Measurements from ENCODE around the gene RBM39.
"Not testable (repeated sequence)": the region's sequence is repeated elsewhere in the genome, so short reads cannot be mapped to it uniquely, and the experiment has no call there.

RBM39 gene

DNA sequence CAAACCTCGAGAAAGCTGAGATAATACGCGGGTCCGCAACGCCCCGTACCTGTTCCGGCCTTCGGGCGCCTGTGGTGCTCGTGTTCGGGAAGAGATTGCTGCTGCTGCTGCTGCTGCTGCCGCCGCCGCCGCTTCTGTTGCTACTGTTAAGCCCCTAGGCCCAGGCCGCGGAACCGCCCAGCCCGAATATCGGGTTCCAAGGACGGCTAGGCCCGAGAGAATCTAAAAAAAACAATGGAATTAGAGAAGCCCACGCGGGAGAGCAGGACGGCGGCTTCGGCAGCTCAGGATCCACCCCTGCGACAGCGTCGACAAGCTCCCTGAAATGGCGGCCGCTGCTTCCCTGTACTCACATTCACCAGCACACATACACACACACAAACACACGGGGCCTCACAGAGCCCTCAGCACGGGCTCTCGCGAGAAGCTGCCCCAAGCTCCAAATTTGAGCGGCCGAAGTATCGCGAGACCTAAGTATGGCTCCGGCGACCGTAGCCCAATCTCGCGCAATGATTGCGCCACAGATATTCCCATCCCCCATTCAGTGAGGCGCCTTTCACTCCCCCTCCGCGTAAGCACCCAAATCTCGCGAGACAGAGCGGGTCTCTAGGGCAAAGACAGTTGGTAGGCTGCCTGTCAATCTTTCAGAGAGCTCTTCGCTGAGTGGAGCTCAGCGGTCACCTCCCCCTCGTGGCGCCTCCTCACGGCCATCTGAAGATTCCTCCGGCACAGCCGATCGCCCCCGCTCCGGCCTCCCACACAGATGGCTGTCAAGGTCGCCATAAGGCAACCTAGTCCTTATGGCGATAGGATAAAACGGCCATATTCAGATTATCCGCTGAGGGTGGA is at the start of gene RBM39:
RBM39 (minus strand) TSS at position 369 of the 849 bp plus-strand sequence. CDS start 1,386 bp downstream, outside the sequence.
- DNase-seq: peak; percentile 96 to 100

DNA sequence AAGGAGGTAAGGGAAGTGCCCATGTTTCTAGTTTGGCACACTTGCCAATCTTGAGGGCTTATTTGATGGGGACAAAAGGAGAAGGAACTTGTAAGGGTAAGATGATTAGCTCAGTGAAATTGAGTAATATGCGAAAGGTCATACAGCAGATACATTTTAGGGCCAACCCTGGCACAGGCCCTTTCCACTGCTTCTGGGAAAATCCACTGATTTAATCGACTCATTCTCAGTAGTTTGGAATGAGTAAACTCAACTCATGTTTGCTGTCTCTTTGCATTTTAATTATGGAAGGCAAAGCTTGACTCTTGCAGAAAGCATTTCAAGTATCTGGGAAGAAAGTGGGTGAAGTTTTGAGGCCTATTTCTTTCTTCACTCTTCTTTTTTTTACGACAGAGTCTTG is 49.8 kb upstream of the RBM39 start:
- no peak for DNase-seq

DNA sequence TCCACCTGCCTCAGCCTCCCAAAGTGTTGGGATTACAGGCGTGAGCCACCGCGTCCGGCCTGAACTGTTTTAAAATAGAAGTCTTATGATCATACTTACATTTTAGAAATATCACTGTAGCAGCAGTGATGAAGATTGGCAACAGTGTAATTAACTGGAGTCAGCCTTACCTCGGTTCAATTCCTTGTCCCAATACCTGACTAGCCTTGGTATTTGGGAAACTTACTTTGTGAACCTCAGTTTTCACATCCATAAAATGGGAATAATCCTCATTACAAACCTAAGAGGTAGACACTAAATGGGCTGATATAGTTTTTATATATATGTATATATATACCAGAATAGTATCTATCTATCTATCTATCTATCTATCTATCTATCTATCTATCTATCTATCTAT is 49.0 kb upstream of the RBM39 start:
- no peak for DNase-seq

DNA sequence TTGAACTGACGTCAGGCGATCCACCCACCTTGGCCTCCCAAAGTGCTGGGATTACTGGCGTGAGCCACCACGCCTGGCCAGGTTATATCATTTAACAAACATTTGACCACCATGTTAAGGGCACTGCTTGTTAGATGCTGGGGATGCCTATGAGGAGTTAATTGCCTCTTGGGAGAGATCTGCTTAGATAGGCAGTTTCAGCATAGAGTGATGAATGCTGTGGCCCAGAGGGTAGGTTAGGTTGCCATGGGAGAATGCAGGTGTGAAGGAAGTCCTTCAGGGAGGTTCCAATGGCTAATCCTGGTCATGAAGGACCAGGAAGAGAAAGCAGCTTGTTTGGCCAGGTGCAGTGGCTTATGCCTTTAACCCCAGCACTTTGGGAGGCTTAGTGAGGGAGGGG is 46.7 kb upstream of the RBM39 start:
- DNase-seq: no peak

DNA sequence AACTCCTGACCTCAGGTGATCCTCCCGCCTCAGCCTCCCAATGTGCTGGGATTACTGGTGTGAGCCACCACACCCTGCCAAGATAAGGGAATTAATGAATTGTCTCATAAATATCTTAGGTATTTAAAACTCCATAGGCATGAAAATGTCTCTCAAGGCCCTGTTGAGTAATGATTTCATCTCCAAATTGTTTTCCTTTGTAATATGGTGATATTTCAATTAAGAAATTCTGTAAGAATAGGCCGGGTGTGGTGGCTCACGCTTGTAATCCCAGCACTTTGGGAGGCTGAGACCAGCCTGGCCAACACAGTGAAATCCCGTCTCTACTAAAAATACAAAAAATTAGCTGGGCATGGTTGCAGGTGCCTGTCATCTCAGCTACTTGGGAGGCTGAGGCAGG is 43.5 kb upstream of the RBM39 start:
- DNase-seq: not testable (repeated sequence)

DNA sequence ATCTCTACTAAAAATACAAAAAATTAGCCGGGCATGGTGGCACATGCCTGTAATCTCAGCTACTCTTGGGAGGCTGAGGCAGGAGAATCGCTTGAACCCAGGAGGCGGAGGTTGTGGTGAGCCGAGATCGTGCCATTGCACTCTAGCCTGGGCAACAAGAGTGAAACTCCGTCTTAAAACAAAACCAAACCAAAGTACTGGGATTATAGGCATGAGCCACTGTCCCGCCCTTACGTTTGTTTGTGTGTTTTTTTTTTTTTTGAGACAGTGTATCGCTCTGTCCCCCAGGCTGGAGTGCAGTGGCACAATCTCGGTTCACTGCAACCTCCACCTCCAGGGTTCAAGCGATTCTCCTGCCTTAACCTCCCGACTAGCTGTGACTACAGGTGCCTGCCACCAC is 41.8 kb upstream of the RBM39 start:
- DNase-seq: not testable (repeated sequence)

DNA sequence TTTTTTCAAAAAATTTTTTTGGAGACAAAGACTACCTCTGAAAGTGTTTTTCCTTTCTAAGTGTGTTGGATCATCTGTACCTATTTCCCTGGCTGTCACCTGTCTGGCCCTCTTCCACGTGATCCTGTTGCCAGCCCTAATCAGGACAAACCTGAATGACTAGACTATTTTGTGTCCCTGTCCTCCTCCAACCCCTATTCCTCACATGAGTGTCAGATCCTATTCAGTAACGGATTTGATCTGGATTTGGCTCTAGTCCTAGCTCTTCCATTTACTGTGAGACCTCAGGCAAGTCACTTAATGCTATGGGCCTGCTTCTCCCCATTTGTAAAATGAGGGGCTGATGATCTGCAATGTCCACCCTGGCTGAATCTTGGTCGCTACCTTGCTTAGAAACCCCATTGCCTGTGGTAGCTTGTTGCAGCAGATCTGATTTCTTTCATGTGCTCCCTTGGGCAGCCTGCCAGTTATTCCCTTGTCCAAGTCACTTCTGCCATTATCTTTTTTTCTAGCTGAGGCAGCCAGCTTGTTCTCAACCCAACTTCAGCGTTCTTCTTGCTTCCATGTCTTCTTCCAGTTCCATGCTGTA is 34.5 kb upstream of the RBM39 start:
- DNase-seq: no peak

DNA sequence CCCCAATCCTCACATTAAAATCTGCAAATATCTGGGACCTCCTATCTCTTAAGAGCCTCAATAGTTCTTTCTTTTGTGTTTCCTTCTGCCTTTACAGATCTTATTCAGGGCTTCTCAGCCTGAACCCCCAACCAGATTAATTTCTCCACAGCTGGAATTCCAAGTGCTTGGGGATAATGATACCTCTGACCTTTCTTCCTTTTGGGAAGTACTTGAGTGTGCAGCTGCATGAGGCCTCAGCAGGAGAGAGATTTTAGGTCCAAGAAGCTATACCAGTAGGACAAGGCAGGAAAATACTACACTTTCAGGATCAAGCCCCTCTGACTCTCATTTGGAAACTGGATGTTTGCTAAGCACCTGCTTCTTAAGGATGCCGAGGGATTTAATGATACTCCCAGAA is 32.3 kb upstream of the RBM39 start:
- DNase-seq: no peak

DNA sequence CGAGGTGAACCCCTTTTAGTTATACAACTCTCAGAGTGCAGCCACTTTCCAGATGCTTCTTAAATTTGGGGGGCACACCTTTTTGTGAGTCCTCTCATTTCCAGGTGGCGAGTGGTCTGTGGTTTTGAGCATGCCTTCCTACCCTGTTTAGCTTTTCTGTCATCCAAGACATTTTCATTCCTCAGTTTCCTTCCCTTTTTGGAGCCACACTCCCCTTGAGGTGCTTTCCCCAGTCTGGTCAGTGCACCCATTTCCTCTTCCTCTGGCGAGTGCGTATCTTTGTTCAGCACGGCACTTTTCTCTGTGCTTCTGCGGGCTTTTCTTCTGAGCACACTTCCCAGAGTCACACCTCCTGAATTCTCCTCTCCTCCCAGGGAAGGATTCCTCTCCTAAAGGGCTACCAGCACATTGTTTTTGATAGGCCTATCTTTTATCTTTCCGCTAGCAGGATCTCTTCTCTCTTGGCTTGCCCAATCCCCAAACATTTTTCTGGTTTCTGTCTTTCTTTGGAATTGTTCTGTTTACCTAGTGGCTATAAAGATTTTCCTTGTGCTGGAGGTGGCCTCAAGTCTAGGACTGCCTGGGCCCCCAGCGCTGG is 31.2 kb upstream of the RBM39 start:
- DNase-seq: peak in 1 of 2 experiments; percentile 8

DNA sequence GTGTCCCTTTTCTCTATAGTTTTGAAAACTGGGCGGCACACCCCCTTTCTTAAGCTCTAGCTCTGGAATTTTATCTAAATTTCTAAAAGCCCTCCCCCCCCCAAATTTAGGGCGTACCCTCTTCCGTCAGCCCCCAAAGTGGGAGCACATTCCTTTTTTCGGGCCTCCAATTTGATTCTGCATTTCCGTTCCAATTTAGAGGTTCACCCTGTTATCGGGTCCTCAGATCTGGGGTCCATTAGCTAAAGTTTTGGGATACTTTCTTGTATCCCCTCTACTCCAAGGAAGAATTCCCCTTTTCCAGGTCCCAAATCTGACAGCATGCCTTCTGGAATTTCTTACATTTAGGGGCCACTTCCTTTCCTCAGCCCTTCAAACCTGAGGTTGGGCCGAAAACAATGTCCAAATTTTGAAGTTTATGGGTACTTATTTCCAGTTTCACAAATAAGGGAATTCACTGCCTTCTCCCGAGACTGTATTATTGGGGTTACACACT is 30.6 kb upstream of the RBM39 start:
- no peak for DNase-seq

DNA sequence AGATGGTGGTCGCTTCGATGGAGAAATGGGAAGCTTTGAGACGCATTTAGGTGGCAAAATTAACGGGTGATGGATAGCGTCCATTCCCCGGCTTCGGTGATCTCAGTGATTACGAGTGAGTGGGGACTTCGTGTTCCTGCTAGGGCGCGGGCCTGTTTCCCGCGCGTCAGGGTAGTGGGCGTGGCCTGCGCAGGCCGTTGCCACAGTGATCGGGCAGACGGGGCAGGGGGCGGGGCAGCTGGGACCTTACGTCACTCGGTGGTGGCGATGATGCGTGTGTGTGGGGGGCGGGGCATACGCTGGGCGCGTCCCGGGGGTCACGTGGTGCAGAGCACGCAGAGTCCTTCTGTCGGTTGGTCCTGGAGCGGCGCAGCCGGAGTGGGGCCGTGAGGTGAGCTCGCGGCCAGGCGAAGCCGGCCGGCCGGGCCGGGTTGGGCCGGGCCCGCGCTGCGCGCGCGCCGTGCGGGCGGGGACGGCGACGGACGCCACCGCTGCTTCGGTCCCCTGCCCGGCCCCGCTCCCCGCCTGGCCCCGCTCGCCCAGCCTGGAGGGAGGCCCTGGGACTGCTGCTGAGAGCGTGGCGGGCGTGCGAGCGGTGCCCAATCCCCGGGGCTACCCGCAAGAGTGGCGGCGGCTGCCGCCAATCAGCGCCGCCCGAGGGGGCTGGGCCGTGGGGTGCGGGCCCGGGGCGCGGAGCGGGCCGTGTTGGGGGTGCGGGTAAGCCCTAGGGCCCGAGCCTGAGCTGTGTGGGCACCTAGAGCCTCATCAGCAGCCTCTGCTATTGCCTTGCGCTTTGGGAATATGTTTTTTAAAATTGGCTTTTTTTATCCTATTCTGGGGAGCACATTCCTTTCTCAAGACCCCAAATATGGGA is 29.9 kb upstream of the RBM39 start, which contains the start of gene PHF20:
PHF20 (plus strand) TSS at position 327 of the 874 bp plus-strand sequence. CDS start 29,508 bp downstream, outside the sequence.
- peak; percentile 99 to 100 for DNase-seq

DNA sequence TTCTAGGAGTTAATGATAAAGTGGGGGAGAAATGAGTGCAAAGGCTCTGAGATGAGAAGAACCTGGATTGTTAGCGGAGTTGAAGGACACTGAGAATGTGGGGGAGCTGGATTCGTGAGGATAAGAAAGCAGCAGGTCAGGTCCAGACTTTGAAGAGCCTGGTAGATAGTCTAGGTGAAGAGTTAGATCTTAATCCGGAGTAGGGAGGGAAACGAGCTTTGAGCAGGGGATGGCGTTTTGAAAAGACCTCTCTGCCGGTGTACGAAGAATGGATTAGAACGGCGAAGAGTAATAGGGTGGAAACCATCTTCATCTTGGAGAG is 29.3 kb upstream of the RBM39 start:
- no peak for DNase-seq

DNA sequence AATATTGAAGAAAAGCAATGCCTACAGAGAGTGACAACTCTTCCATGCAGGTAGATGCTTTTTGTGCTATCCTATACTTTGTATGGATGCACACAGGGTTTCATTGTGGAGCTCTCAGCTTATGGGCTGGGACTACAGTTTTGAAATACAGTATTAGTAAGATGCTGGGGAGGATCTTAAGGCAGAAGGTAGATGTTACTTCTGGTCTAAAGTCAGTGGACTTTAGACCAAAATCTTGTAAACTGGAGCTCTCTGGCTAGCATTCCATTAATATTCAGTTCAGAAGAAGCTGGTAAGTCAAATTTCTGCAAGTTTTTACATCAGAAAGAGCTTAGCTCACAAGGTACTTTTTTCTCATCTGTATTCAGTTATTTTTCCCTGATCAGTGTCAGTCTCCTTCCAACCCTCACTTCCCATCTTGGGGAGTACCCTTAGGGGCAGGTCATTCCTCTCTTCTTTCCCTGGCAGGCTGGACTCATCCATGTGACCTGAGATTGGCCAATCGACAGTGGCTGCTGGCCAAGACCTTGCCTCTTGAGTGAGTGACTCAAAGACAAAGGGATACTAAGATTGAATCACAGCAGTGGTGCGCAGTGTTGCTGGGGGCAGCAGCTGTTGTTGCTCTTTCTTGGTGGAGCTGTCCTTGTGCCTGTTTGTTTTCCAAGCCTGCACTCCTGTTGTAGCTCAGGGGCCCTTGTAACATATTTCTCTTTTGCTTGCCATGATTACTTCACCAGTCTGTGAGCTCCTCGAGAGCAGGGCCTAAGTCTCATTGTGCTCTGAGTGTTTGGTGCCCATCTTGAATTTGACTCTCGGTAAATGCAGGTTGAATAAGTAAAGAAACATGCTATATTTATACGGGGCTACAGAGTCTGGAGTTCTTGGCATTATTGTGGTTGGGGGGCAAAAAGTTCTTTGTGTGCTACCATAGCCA is 26.9 kb upstream of the RBM39 start:
- DNase-seq: peak; percentile 6 to 24

DNA sequence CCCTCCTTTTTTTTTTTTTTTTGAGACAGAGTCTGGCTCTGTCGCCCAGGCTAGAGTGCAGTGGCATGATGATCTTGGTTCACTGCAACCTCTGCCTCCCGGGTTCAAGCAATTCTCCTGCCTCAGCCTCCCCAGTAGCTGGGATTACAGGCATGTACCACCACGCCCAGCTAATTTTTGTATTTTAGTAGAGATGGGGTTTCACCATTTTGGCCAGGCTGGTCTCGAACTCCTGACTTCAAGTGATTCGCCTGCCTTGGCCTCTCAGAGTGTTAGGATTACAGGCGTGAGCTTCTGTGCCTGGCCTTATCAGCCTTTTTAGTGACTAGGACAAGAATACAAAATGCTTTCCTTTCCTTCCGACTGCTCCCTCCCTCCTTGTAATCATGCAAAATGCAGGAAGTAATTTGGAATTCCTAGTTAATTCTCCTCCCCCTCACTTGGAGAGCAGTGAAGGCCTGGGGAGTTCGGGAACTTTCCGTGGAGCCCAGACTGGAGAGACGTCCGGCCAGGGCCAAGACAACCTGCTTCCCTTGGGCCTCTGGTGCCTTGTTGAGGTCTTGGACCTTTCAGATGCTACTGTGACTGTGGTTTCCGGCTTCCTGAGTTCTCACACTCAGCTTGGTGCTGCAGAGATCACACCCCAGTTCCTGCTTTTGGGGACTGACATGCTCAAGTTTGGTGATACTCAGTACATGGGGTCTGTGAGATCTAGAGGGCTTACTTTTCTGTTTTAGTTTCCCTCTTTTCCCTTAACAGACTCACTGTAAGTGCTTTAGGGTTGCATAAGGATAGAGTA is 25.8 kb upstream of the RBM39 start:
- peak; percentile 14 to 58 for DNase-seq

DNA sequence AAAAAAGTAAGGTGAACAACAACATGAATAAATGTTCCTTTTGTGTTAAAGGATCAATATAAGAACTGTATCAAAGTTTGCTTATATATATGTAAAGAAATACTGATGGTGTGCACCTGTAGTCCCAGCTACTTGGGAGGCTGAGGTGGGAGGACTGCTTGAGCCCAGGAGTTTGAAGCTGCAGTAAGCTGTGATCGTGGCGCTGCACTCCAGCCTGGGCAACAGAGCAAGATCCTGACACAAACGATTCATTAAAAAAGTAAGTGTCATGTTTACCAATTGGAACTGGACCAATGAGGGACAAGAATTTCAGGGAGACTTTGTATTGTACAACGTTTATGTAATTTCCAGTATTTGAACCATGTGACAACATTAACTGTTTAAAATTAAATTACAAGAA is 24.8 kb upstream of the RBM39 start:
- no peak for DNase-seq

DNA sequence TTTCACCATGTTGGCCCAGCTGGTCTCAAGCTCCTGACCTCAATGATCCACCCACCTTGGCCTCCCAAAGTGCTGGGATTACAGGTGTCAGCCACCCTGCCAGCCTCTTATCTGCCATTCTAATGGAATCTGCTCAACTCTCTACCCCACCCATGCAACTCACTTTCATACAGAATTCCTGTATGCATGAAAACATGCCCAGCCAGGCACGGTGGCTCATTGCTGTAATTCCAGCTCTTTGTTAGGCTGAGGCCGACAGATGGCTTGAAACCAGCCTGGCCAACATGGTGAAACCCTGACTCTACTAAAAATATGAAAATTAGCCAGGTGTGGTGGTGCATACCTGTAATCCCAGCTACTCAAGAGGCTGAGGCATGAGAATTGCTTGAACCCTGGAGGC is 22.9 kb upstream of the RBM39 start:
- not testable (repeated sequence) for DNase-seq

DNA sequence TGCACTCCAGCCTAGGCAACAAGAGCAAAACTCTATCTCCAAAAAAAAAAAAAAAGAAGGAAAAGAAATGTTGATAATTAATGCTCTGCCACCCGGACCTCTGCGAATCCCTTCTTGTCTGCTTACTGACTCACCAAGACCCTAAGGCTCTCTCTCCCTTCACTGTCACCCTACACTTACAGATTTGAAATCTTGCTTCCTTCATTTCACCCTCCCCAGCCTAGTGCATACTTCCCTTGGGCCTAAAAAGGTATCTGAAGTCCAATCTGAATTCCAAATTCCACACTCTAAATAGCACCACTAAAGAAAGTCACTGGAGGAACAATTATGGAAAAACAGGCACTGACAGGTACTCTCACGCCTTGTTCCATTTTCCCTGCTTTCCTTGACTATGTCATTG is 20.4 kb upstream of the RBM39 start:
- DNase-seq: no peak

DNA sequence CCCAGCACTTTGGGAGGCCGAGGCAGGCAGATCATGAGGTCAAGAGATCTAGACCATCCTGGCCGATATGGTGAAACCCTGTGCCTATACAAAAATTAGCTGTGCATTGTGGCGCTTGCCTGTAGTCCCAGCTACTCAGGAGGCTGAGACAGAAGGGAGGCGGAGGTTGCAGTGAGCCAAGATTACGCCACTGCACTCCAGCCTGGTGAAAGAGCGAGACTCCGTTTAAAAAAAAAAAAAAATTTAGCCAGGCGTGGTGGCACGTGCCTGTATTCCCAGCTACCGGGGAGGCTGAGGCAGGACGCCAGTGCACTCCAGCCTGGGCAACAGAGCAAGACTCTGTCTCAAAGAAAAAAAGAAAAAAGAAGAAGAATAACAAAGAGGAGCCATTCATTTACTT is 19.5 kb upstream of the RBM39 start:
- DNase-seq: not testable (repeated sequence)

DNA sequence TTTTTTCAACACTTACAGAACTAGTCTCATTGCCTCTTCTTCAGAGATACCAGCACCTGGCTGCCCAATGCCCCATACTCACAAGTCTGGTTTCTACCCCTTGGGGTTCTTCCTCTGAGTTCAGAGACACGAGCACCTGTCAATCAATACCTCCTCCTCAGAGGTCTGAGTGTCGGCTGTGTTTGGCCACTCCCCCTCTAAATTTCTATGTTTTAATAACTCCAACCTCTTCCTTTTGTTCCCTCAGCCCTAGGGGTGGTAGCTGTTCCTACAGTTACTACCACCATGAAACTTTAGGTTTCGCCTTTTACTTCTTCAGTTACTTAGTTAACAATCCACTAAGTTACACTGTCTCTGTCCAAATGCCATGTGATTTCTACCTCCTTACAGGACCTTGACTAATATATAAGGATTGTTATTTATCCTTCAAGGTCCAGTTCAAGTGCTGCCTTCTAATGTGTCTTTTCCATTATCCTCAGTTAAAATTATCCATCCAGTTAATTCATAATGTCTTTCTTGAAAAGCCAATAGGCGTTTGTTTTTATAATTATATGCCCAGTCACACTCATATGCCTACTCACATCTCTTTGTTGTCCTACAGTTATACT is 15.1 kb upstream of the RBM39 start:
- no peak for DNase-seq

DNA sequence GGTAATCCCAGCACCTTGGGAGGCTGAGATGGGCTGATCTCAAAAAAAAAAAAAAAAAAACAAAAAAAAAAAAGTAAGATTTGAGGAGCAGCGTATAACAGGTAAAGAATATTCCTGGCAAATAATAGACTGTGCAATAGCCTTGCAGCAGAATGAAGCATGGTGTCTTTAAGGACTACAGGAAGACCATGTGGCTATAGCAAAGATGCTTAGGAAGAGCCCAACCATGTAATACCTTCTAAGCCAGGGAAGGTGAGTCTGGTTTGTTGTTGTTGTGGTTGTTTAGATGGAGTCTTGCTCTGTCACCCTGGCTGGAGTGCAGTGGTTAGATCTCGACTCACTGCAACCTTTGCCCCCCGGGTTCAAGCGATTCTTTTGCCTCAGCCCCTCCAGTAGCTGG is 14.3 kb upstream of the RBM39 start:
- no peak for DNase-seq

Data from stimulated activated CD4-positive, alpha-beta T cell treated with anti-CD3 and anti-CD28 coated beads, Interleukin-4, amount 100 ng/mL, for 4 hours (primary cell).